ENCODE data around the gene ARG1. TPM values are rescaled to one million over a fixed set of nuclear protein-coding genes. Genes with fewer than 3 reads are reported as not detected.

Gene ARG1
- total RNA-seq: not detected in 2 replicates

DNA sequence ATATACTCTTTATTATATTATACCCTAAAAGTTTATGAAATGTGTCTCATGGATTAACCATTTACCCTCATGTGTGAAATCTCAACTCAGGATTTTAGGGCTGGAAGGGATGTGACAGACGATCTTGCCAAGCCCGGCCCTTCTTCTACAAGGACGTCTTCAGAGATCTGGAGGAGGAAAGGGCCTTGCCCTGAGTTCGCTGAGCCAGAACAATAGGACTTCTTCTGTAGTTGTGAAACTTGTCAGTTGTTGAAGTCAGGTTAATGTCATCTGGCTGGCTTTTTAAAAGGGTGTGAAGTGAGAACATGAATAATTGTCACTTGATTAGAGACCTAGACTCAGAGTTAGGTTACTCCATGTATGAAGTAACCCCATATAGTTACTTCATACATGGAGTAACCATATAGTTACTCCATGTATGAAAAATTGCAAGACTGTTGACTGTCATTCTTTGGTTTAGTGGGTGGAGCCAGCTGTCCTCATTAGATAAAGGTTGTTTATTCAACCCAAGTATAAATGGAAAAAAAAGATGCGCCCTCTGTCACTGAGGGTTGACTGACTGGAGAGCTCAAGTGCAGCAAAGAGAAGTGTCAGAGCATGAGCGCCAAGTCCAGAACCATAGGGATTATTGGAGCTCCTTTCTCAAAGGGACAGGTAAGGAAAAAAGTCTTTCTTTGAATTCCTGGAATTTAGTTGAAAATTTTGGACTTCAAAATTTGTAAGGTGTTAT, at the start of gene ARG1:
Gene ARG1, plus strand, starts transcription at position 541 of the 730 bp plus-strand sequence. Its CDS starts 57 bp downstream, at position 598.

DNA sequence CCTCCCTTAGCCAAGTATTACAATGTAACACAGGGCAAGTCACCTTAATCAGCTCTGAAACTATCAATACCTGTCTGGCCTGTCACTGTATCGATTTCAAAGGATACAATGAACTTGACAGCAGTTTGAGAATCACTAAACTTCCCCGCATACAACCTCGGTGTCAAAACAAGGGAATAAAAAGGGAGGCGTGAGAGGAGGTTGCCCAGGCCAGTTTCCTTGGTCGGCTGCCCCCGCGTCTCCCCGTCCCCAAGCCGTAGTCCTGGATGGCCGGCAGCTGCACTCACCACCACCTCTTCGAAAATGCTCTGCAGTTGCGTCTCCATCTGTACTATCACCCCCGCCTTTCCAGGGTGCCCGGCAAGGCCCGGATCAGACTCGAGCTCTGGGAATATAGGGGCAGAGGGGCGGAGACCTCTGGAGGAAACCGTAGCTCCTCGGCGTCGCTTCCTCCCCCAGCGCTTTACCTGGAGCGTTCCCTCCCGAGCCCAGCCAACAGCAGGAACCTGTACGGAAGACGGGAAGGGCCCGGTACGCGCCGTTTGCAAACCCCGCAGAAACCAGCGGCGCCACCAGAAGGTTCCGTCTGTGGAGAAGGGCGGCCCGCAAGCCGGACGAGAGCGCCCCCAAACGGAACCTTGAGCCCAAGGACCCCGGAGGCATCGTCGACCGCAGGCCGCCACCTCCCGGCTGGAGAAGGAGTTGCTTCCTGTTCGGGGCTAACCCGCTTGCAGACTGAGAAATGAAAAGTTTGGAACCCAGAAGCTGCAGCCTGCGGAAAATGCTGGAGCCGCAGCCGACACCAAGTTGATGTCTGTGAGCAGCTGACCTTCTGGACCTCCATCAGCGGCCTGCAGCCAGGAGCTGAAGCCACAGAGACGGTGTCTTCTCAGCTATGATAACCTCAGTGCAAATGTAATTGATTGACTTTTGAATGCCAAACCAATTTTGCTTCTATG, 55.0 kb downstream of the ARG1 start, which contains the start of gene MED23:
Gene MED23, minus strand, starts transcription at position 519 of the 959 bp plus-strand sequence. Its CDS starts 193 bp downstream, at position 326.

Other genes with a start within 250 kb of the ARG1 start
- 13.2 and 15.2 TPM in 2 replicates for gene MED23, start 55.0 kb downstream of the ARG1 start, total RNA-seq
- not detected in 2 replicates for gene ENPP3, start 64.1 kb downstream of the ARG1 start, total RNA-seq
- 0.70 TPM in 1 of 2 replicates, not detected in the other for gene OR2A4, start 128.2 kb downstream of the ARG1 start, total RNA-seq
- not detected in 2 replicates for gene CTAGE9, start 137.8 kb downstream of the ARG1 start, total RNA-seq
- 1.4 and 5.5 TPM in 2 replicates for gene ENPP1, start 234.8 kb downstream of the ARG1 start, total RNA-seq

All from pericardium fibroblast (primary cell).